Measurements from ENCODE around the gene PSAPL1. TPM values are rescaled to one million over a fixed set of nuclear protein-coding genes. Genes with fewer than 3 reads are reported as not detected.

Gene PSAPL1
- total and polyA plus RNA-seq, 2 of the 8 experiments (the other 6 are each of a cell fraction or from before 2014, with no cell fraction given): 0.03 TPM; not detected in 1

DNA sequence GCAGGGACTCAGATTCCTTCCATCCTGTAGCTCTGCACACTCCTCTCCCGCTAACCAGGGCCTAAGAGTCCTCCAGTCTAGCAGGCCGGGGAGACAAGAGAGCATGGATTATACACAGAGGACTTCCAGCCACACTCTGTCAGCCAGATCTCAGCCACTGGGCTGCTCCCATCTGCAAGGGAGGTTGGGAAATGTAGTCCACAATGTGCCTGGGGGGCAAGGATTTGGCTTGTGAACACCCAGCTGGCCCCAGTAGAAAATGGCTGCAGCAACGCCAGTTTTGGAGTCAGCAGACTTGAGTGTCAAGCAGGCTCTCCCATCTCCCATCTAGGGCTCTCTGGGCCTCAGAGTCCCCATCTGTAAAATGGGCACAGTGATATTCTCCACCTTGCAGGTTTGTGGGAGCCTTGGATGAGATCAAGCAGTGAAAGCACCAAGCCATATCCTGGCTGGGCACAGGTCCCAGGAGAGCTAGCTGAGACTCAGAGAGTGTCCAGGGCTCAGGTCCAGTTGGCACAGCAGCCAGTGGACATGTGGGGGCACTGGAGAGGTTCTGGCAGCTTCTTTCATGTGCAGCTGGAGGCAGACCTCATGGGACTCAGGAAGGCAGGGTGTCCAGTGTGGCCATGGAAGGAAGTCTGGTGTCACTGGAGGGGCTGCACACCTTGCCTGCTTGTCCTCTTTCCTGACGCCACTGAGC is 14.6 kb downstream of the PSAPL1 start (continued):
- TF ChIP-seq, protein P1, sequence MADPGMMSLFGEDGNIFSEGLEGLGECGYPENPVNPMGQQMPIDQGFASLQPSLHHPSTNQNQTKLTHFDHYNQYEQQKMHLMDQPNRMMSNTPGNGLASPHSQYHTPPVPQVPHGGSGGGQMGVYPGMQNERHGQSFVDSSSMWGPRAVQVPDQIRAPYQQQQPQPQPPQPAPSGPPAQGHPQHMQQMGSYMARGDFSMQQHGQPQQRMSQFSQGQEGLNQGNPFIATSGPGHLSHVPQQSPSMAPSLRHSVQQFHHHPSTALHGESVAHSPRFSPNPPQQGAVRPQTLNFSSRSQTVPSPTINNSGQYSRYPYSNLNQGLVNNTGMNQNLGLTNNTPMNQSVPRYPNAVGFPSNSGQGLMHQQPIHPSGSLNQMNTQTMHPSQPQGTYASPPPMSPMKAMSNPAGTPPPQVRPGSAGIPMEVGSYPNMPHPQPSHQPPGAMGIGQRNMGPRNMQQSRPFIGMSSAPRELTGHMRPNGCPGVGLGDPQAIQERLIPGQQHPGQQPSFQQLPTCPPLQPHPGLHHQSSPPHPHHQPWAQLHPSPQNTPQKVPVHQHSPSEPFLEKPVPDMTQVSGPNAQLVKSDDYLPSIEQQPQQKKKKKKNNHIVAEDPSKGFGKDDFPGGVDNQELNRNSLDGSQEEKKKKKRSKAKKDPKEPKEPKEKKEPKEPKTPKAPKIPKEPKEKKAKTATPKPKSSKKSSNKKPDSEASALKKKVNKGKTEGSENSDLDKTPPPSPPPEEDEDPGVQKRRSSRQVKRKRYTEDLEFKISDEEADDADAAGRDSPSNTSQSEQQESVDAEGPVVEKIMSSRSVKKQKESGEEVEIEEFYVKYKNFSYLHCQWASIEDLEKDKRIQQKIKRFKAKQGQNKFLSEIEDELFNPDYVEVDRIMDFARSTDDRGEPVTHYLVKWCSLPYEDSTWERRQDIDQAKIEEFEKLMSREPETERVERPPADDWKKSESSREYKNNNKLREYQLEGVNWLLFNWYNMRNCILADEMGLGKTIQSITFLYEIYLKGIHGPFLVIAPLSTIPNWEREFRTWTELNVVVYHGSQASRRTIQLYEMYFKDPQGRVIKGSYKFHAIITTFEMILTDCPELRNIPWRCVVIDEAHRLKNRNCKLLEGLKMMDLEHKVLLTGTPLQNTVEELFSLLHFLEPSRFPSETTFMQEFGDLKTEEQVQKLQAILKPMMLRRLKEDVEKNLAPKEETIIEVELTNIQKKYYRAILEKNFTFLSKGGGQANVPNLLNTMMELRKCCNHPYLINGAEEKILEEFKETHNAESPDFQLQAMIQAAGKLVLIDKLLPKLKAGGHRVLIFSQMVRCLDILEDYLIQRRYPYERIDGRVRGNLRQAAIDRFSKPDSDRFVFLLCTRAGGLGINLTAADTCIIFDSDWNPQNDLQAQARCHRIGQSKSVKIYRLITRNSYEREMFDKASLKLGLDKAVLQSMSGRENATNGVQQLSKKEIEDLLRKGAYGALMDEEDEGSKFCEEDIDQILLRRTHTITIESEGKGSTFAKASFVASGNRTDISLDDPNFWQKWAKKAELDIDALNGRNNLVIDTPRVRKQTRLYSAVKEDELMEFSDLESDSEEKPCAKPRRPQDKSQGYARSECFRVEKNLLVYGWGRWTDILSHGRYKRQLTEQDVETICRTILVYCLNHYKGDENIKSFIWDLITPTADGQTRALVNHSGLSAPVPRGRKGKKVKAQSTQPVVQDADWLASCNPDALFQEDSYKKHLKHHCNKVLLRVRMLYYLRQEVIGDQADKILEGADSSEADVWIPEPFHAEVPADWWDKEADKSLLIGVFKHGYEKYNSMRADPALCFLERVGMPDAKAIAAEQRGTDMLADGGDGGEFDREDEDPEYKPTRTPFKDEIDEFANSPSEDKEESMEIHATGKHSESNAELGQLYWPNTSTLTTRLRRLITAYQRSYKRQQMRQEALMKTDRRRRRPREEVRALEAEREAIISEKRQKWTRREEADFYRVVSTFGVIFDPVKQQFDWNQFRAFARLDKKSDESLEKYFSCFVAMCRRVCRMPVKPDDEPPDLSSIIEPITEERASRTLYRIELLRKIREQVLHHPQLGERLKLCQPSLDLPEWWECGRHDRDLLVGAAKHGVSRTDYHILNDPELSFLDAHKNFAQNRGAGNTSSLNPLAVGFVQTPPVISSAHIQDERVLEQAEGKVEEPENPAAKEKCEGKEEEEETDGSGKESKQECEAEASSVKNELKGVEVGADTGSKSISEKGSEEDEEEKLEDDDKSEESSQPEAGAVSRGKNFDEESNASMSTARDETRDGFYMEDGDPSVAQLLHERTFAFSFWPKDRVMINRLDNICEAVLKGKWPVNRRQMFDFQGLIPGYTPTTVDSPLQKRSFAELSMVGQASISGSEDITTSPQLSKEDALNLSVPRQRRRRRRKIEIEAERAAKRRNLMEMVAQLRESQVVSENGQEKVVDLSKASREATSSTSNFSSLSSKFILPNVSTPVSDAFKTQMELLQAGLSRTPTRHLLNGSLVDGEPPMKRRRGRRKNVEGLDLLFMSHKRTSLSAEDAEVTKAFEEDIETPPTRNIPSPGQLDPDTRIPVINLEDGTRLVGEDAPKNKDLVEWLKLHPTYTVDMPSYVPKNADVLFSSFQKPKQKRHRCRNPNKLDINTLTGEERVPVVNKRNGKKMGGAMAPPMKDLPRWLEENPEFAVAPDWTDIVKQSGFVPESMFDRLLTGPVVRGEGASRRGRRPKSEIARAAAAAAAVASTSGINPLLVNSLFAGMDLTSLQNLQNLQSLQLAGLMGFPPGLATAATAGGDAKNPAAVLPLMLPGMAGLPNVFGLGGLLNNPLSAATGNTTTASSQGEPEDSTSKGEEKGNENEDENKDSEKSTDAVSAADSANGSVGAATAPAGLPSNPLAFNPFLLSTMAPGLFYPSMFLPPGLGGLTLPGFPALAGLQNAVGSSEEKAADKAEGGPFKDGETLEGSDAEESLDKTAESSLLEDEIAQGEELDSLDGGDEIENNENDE (IDR thresholded peaks at IDR 0.05; ENCODE audit: insufficient replicate concordance, low read length): no peak

Data from H1 (cell line).